ENCODE data around the gene CSRNP2. TPM values are rescaled to one million over a fixed set of nuclear protein-coding genes. Genes with fewer than 3 reads are reported as not detected.

Gene CSRNP2
- total RNA-seq, 1 donor from 2014 or later = 112 TPM

DNA sequence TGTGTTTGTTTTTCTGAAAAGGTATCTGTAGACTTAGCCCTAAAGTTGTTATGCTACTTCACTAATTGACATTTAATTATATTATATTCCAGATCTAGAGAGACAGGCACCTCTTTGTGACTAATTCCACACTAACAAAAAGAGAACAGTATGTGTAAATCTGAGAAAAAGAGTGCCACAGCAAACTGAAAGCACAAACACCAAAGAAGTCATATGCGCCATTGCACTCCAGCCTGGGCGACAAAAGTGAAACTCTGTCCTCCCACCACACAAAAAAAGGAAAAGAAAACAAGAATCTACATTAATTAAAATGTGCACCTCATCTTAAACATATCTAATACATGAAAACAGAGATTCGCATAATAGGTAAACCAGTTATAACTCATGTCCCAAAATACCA, 4.4 kb upstream of the CSRNP2 start:
- Mint-ChIP-seq H3K9me3 (ENCODE audit: unreplicated experiment) (no peaks in the 10 kb centered on the region), H3K27ac (ENCODE audit: unreplicated experiment) (peak overlapping the region; percentile 7), H3K4me3 (ENCODE audit: unreplicated experiment) (no peak overlapping the region), H3K4me1 (ENCODE audit: unreplicated experiment) (peaks cover 1% of the 10 kb centered on the region), H3K27me3 (ENCODE audit: unreplicated experiment) (peaks cover under 1% of the 10 kb centered on the region), H3K36me3 (ENCODE audit: low read depth, unreplicated experiment) (peaks cover 7% of the 10 kb centered on the region)
- no peak for DNase-seq (ENCODE audit: low spot score)
- TF ChIP-seq, protein P1, sequence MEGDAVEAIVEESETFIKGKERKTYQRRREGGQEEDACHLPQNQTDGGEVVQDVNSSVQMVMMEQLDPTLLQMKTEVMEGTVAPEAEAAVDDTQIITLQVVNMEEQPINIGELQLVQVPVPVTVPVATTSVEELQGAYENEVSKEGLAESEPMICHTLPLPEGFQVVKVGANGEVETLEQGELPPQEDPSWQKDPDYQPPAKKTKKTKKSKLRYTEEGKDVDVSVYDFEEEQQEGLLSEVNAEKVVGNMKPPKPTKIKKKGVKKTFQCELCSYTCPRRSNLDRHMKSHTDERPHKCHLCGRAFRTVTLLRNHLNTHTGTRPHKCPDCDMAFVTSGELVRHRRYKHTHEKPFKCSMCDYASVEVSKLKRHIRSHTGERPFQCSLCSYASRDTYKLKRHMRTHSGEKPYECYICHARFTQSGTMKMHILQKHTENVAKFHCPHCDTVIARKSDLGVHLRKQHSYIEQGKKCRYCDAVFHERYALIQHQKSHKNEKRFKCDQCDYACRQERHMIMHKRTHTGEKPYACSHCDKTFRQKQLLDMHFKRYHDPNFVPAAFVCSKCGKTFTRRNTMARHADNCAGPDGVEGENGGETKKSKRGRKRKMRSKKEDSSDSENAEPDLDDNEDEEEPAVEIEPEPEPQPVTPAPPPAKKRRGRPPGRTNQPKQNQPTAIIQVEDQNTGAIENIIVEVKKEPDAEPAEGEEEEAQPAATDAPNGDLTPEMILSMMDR (IDR thresholded peaks at IDR 0.05; ENCODE audit: unreplicated experiment) = no peak

DNA sequence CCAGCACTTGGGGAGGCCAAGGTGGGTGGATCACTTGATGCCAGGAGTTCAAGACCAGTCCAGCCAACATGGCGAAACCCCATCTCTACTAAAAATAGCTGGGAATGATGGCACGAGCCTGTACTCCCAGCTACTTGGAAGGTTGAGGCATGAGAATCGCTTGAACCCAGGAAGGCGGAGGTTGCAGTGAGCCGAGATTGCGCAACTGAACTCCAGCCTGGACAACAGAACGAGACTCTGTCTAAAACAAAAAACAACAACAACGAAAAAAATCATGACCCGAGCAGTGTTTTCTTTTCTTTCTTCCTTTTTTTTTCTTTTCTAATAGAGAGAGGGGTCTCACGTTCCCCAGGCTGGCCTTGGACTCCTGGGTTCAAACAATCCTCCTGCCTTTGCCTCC, 3.5 kb upstream of the CSRNP2 start:
- Mint-ChIP-seq H3K27me3 (ENCODE audit: unreplicated experiment) (peaks cover 3% of the 10 kb centered on the region), H3K36me3 (ENCODE audit: low read depth, unreplicated experiment) (peaks cover 12% of the 10 kb centered on the region), H3K9me3 (ENCODE audit: unreplicated experiment) (no peaks in the 10 kb centered on the region), H3K4me1 (ENCODE audit: unreplicated experiment) (peaks cover 9% of the 10 kb centered on the region), H3K27ac (ENCODE audit: unreplicated experiment) (no peak overlapping the region), H3K4me3 (ENCODE audit: unreplicated experiment) (no peak overlapping the region)
- DNase-seq (ENCODE audit: low spot score) = no peak
- TF ChIP-seq, protein P1 (IDR thresholded peaks at IDR 0.05; ENCODE audit: unreplicated experiment) = no peak

DNA sequence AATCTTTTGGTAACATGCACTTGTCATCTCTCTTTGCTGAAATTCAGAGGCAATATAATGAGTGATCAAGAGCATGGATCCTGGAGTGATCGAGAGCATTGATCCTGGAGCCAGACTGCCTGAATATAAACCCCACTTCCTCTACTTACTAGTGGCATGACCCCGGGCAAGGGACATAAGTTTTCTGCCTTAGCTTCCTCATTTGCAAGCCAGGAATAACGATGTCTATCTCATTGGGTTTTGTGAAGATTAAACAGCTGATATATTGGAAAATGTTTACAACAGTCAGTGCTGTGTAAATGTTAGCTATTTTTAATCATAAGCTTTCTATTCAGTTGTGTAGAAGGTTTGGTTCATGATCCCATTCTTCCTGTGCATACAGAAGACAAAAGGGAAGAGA, 2.4 kb upstream of the CSRNP2 start:
- no peak overlapping the region for H3K4me3 Mint-ChIP-seq (ENCODE audit: unreplicated experiment)
- H3K27me3 Mint-ChIP-seq (ENCODE audit: unreplicated experiment) = peaks cover 3% of the 10 kb centered on the region
- H3K9me3 Mint-ChIP-seq (ENCODE audit: unreplicated experiment) = no peaks in the 10 kb centered on the region
- TF ChIP-seq, protein P1 (IDR thresholded peaks at IDR 0.05; ENCODE audit: unreplicated experiment) = no peak
- peaks cover 18% of the 10 kb centered on the region for H3K4me1 Mint-ChIP-seq (ENCODE audit: unreplicated experiment)
- H3K36me3 Mint-ChIP-seq (ENCODE audit: low read depth, unreplicated experiment) = peaks cover 11% of the 10 kb centered on the region
- DNase-seq (ENCODE audit: low spot score) = no peak
- no peak overlapping the region for H3K27ac Mint-ChIP-seq (ENCODE audit: unreplicated experiment)

DNA sequence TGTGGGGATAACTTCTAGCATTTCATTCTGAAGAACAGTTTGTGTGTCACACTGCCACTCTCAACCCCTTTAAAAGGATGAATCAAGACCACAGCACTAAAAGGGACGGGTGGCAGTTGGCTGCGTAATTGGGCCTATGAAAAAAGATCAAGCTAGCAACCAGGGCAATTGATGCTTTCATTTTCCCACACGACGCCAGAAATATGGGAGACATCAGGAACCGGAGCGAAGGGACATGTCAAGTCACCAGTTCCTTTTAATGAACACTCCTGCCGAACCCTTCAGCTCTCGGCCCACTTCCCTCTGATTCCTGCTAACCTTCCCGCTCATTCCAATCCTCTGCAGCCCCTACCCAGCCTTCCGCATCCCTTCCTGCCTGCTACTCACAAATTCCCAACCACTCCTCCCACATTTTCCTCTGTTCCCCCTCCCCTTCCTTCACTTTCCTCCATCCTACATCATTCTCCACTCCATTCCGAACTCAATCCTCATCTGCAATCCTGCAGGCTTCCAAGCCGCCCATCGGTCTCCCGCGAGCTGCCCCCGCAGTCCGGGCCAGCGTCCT, 753 bp downstream of the CSRNP2 start:
- TF ChIP-seq, protein P1 (IDR thresholded peaks at IDR 0.05; ENCODE audit: unreplicated experiment) = no peak
- DNase-seq (ENCODE audit: low spot score) = peak; percentile 36
- Mint-ChIP-seq H3K36me3 (ENCODE audit: low read depth, unreplicated experiment) (peaks cover 17% of the 10 kb centered on the region), H3K27me3 (ENCODE audit: unreplicated experiment) (peaks cover 4% of the 10 kb centered on the region), H3K4me1 (ENCODE audit: unreplicated experiment) (peaks cover 35% of the 10 kb centered on the region), H3K4me3 (ENCODE audit: unreplicated experiment) (peak overlapping the region; percentile 92), H3K9me3 (ENCODE audit: unreplicated experiment) (no peaks in the 10 kb centered on the region), H3K27ac (ENCODE audit: unreplicated experiment) (peak overlapping the region; percentile 89)

DNA sequence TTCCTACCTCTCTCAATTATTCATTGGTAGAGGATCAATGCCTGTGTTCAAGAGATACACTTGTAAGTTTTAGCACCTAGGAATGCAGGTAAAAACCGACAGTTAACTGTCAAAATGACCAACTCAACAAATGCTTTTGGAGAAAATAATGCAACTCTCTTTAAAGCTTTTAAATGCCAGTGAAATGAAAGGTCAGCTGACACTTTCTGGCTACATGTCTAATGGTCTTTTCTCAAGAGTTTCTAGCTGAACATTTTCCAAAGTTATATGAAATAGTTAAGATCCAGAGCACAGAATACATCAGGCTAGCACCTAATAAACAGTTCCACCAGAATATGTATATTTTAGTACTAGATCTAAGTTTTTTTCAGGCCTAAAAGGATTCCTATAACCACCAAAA, 2.0 kb downstream of the CSRNP2 start:
- H3K27me3 Mint-ChIP-seq (ENCODE audit: unreplicated experiment) = peaks cover 4% of the 10 kb centered on the region
- no peaks in the 10 kb centered on the region for H3K9me3 Mint-ChIP-seq (ENCODE audit: unreplicated experiment)
- peaks cover 47% of the 10 kb centered on the region for H3K4me1 Mint-ChIP-seq (ENCODE audit: unreplicated experiment)
- peaks cover 17% of the 10 kb centered on the region for H3K36me3 Mint-ChIP-seq (ENCODE audit: low read depth, unreplicated experiment)
- TF ChIP-seq, protein P1 (IDR thresholded peaks at IDR 0.05; ENCODE audit: unreplicated experiment) = no peak
- peak overlapping the region; percentile 48 for H3K27ac Mint-ChIP-seq (ENCODE audit: unreplicated experiment)
- H3K4me3 Mint-ChIP-seq (ENCODE audit: unreplicated experiment) = peak overlapping the region; percentile 92
- DNase-seq (ENCODE audit: low spot score) = no peak
